GM19324 (cell line): ENCODE measurements around the gene TMEM80.

ENCODE experiments used
- ATAC-seq: cut with Tn5 transposase; IDR thresholded peaks from one replicate; pipeline ENCODE4 v1.9.1; 2021; ENCODE audit warnings: mild to moderate bottlenecking, moderate library complexity; ENCODE audit not compliant: unreplicated experiment, low FRiP score

TMEM80 gene

DNA sequence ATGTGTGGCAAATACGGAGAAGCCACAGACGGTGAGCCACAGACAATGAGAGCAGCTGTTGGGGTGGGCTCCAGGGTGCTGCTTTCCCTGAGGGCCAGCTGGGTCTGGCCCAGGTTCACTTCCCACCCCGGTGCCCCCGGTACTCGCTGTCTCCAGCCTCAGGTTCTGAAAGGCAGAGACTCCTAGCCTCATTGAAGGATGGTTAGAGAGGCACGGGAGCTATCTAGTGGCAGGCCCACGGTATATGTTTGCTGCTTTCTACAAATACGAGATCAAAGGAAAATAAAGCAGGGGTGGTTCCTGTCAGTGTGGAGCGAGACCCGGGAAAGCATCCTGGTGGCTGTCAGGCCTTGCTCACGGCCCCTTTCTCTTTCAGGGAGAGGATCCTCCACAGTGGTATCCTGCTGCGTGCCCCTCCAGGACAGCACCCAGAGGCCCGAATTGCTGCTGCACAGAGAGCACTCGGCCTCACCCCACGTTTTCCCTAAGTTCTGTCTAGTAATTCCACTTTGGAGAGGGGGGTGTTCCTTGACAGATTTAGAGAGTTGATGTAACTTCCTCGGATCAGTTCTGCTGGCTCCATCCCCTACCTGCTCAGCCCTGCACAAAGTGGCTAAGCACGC lies 3.0 kb downstream of the TMEM80 start:
- ATAC-seq = no peak

DNA sequence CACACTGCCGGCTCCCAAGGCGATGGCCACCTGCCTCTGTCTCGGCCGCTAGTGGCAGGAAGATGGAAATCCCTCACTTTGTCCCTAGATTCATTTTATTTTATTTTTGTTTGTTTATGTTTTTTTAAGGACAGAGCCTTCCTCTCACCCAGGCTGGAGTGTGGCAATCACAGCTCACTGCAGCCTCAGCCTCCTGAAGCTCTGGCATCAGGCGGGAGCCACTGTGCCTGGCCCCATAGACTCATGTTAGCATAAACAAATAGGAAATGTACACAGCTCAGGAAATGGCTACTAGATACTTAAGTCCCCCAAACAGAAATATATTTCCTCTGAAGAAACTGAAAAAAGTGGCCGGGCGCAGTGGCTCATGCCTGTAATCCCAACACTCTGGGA lies 3.5 kb downstream of the TMEM80 start:
- no peak for ATAC-seq

DNA sequence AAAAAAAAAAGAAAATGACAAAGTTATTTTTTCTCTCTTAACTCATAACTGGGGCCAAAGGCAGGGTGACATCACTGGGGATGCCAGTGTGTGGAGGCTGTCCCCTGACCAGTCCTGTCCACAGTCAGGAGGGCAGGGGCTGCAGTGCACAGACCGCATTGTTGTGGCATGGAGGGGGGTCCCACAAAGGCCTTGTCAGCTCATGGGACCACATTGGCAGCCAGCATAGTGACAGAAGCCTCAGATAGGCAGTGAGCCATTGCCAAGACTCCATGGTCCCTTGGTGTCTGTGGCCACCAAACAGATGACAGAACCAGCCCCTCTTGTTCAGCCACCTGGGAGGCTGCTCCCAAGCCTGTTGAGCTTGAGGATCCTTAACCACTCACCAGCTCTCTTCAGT lies 4.1 kb downstream of the TMEM80 start:
- ATAC-seq = no peak

DNA sequence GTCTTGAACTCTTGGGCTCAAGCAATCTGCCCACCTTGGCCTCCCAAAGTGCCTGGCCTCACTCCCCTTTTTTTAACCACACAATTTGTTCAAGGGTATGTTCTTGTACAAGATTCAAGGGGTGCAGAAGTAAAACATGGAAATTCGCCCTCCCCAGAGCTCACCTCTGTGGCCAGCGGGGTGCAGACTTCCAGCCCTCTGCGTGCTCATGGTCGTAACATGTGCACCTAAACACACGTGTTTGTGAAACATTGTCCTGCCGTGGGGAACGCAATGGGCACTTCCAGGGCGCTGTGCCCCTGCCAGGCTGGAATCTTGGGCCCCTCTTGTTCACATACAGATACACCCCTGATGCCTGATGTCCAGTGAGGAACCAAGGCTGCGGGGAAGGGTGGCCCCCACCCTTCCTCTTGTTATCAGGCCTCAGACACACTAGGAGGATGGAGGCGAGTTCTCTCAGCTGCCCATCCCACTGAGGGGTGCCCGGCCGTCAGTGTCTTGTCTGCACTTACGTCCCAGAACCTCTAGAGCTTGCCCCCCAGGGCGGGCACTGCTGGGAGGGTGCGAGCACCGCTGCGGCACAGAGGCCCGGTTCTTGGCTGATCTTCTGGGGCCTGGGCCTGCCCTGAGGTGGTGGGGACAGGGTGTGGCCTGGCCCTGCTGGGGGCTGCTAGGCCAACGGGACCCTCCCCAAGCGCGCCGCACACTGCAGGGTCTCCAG lies 6.3 kb downstream of the TMEM80 start:
- ATAC-seq = no peak

DNA sequence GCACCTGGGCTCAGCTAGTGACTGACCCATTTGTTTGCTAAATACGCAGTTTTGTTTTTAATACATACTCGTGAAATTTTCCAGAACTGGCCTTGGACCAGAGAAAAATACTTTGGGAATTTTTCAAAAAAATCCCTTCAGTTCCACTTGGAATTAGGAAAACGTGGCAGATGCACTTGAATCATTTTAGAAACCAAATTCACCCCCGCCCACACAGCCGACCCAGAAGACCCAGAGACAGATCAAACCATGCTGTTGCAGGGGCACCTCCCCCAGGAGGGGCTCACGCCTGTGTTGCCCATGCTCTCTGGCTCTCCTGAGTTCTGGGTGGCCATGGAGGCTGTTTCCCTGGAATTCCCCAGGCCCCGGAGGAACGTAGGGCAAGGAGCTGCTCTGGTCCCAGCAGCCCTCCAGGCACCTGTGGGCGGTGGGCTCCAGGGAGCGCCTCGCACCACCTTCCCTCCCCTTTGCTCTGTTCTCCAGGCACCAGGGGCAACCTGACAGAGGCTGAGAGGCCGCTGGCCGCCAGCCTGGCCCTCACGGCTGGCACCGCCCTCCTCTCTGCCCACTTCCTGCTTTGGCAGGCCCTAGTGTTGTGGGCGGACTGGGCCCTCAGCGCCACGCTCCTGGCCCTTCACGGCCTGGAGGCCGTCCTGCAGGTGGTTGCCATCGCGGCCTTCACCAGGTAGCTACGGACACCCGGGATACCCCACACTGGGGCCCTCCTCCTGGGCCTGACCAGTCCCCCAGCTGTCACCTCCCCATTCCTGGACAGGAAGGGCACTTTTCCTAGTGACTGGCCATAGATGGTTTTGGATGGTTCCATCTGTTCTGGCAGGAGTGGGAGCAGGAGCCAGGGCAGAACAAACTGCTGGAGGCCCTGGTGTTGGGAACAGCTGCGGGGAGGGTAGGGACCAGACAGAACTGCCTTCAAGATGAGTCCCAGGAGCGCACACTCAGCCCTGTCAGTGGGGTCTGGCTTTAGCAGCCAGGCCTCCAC lies 7.1 kb downstream of the TMEM80 start:
- no peak for ATAC-seq

DNA sequence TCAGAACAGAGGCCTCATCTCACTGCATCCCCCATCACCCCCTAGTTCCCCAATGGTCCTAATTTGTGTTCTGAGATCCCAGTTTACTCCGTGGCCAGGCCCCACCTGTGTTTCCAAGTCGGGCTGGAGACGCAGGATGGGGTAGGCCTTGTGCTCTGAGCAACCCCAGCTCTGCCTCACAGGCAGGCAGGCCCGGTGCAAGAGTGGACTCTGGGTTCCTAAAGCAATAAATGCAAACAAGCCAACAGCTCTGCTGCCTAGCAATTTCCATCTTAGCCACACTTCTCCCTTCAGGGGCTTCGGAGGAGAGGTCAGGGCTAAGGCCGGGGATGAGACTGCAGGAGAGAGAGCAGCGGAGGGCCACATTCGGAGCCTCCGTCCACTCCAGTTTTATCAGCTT lies 7.9 kb downstream of the TMEM80 start:
- ATAC-seq = no peak

DNA sequence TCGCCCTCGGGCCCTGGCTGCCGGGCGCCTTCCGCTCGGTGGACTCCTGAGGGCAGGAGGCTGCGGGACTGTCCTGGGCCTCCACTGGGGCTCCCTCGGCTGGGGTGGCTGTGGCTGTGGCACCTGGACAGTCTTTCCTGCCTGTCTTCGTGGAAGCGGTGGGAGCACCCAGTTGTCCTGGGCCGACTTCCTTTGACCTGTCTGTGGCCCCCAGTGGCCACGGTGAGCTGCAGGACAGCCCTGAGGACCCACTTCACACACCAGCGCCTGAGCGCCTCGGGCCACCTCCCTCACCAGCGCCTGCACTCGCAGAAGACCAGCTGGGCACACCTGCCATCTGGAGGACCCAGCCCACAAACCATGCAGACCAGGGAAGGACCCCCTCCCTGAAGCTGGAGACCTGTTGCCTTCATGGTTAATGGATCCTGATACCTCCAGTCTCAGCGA lies 8.6 kb downstream of the TMEM80 start:
- ATAC-seq = no peak

DNA sequence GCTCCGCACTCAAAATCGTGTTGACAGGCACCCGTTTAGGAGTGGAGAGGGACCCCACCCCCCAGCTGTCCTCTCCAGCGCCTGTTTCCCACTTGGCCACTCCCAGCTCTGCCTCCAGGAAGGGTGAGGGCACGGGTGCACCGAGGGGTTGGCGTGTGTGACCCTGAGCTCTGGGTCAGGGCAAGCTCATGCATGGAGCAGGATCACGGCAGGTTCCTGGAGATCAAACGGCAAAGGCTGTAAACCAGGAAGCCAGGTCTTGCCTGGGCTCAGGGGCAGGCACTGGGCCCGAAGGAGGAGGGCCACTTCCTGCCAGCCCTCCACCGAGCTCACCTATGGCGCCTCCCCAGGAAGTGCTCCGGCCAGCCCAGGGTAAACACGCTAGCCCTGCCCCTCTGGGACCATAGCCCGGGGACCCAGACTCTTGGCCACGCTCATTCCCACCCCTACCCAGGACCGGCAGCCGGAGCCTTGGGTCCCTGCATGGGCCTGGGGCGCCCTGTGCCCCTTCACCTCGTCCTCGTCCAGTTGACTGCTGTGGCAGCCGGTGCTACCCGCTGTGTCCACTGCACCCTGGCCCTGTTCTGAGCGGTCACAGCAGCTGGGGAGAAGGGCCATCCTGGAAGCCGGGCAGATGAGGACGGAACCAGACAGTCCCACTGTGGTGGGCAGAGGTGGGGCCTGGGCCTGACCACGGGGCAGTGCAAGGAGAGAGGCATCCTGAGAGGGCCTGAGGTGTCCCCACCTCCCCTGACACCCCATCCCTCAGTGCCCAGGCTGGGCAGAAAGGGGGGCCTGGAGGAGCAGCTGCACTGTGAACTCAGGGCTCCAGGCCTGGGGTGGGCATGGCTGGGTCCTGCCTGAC lies 9.4 kb downstream of the TMEM80 start:
- no peak for ATAC-seq

DNA sequence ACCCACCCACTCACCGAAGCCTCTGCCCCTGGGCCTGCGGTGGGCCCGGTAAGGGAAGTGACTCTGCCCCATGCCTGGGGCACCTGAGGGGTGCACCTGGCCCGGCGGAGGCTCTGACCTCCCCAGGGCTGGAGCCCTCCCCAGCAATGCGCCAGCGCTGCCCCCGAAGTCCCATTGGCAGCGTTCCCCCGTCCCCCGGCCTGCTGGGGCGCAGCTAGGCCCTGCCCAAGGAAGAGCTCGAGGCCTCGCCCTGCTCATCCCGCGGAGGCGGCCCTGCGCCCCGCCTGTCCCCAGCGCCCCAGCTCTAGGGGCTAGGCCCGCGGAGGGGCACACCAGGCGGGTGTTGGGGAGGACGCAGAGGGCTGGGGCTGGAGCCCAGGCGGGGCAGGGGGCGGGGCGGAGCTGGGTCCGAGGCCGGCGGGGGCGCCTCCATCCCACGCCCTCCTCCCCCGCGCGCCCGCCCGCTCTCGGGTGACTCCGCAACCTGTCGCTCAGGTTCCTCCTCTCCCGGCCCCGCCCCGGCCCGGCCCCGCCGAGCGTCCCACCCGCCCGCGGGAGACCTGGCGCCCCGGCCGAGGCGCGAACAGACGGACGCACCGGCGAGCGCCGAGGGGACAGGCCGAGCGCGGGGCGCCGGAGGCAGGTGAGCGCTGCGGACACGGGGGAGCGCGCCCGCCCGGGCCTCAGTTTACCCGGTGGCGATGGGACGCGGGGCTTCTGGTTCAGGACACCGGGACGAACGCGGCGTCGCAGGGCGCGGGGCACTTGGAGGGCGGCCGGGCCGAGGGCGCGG lies 10.2 kb downstream of the TMEM80 start, which contains the start of gene EPS8L2:
Gene EPS8L2, plus strand, starts transcription at position 586 of the 793 bp plus-strand sequence. CDS start 3,177 bp downstream, outside the sequence.
- no peak for ATAC-seq

DNA sequence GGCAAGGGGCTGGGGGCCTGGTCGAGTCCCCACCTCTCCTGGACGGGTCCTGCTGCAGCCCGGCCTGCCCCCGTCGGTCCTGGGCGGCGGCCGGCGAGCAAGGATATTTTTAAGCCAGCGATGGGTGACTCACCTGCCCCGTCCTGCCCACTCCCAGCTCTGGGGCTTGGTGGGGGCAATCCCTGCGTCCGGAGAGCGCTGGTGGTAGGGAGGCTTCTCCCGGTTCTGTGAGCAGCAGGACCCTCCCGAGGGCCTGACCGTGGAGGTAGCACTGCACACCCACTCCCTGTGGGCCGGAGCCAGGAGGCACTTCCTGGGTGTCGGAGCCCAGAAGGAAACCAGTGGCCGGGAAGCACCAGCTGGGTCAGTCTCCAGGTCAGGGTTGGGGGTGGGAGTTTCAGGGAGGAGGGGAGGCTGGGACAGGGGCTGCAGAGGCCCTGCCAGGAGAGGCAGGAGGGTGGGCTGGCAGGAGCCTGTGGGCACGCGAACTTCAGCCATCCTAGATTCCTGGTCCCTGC lies 10.9 kb downstream of the TMEM80 start:
- no peak for ATAC-seq

DNA sequence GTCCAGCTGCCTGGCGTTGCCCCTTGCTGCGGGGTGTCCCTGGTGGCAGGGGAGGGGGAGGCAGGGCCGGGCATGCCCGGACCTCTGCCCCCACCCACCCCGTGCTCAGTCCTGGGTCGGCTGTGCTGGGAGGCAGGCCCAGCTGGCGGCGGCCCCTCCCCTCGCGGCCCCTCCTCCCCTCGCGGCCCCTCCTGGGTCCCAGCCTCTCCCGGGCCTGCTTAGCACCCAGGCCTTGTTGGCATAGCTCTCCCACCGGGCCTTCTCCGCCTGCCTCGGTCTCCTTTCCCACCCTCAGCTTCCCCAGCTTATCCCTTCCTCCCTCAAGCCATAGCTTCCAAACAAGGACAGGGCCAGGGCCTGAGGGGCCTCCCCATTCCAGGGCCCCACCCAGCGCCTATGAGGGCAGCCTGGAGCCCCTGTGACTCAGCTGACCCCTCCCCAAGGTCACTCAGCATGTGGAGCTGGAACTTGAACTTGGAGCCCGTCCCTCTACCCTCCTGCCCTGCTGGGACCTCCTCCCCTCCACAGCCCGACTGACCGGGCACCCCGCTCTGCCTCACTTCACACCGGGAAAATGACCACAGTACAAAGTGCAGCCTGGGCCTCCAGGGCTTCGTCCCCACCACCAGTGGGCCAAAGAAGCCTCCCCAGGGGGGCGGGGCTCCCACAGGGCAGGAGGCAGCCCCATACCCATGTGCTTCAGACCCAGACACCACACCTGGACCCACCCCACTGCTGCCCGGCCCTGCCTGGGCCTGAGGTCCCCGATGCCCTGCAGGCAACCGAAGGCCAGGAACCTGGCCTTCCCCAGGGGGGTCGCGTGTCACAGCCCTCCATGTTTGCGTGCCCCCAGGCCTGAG lies 11.6 kb downstream of the TMEM80 start:
- ATAC-seq = no peak

DNA sequence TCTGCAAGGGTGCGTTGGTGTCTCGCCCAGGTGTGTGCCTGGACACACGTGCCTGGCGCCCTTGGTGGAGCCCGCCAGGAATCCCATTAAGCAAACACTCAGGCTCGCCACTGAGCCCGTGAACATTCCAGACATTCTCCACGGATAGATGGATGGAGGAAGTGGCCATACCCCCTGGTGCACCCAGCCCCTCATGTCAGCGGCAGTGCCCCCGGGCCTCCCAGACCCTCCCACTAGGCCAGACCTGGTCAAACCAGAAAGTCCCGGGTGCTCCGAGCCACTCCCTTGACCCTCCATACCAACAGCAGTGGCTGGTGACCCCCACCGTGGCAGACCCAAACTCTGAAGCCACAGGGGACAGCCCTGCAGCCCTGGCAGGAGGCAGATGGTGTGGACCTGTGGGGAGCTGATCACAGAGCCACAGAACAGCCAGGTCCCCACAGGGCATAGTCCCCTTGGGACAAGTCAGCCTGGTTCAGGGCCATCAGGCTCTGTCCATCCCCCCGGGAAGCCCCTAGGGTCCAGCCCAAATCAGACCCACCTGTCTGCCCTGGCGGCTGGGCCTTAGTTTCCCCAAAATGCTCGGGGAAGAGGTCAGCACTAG lies 12.3 kb downstream of the TMEM80 start:
- no peak for ATAC-seq

DNA sequence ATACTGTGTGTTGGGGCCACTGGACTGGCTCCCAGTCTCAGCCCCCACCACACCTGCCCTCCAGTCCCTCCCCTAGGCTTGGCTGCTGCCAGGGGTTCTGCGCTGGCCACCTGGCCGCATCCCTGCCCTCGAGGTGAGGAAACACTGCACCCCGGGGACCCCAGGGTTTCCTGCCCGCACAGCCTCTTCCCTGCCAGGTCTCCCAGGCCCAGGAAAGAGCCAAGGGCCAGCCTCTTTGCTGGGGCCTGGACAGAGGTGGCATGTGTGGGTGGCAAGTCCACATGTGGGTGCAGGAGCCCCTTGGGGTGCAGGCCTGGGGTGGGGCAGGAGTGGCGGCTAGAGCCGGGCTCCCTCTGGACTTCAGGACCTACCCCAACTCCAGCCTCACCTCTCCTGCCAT lies 12.9 kb downstream of the TMEM80 start:
- ATAC-seq = no peak

DNA sequence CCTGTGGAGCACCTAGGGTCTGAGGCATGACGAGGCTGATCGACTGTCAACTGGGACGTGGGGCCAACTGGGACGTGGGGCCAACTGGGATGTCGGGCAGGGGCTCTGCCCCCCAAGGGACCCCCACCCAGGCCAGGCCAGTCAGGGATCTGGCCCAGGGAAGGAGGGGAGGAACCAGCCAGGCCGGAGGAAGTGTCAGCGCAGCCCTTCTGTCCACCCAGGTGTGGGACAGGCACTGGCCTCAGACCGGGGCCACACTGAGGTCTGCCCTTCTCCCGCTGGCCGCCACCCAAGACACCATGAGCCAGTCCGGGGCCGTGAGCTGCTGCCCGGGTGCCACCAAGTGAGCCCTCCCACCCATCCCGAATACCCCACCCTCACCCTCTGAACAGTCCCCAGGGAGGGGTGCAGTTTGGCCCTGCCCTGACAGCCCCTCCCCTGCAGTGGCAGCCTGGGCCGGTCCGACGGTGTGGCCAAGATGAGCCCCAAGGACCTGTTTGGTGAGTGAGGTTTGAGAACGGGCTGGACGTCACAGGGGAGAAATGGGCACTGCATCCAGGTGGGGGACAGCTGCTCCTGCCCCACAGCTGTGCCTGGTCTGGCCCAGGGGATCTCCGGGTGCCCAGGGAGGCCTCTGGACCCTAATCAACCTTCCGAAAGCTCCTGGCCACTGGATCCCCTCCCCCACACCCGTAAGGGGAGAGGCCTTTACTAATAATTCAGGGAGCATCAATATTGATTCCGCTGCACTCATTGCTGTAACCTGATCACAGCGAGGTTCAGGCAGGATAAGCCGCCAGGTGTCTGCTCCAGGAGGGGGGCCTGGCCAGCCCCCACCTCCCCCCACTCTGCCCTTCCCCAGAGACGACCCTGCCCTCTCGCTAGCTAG lies 13.7 kb downstream of the TMEM80 start:
- no peak for ATAC-seq

DNA sequence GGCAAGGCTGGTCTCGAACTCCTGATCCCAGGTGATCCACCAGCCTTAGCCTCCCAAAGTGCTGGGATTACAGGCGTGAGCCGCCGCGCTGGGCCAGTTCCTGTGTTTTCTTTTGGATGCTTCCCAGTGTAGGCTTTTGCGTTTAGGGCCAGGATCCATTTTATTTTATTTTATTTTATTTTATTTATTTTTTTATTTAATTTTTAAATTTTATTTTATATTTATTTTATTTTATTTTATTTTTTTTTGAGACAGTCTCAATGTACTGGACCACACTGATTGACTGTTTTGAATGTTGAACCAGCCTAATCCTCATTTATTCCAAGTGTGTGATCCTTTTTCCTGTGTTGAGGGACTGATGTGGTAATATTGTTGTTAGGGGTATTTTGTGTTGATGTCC lies 18.8 kb downstream of the TMEM80 start:
- ATAC-seq = no peak

DNA sequence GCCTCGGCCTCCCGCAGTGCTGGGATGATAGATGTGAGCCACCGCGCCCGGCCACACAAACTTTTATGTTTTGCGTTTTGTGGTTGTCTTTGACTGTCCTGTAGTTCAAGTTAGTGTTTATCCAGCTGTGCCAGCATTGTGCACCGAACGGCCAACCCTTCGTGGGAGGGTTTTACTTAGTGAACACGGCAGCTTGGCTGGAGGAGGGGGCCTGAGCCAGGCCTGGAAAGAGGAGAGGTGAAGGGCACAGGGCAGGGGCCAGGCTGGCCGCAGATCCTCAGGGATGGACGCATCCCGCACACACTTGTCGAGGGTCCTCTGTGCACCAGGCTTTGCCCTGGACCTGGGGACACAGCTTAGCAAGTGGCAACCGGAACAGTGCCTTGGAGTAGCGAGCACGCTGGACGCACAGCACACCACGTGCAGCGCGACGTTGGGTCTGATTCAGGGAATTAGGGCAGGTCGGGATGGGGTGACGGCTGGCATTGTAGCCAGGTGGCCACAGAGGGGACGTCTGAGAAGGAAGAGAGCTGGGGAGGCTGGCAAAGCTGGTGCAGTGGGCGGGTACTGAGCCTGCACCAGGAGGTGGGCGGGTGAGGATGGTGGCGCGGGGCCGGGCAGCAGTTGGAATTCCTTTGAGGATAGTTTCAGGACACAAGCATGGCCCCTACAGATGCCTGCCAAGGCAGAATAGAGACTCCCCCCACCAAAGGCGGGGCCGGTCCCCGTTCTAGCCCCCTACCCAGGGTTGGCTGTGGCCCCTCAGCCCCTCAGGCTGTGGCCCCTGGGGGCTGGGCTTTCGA lies 23.8 kb downstream of the TMEM80 start:
- ATAC-seq = no peak
